Activated T-helper 1 cell treated with anti-CD3 and anti-CD28 coated beads, Interleukin-12 subunit alpha, Interleukin-12 subunit beta, Interleukin-2, Interleukin-4 antibody, amounts not matched to agents 30 ng/mL and 10 ng/mL and 1 ng/mL, durations not matched to agents 14 hours and 24 hours and 36 hours (primary cell): ENCODE results near the gene MFN2. TPM values are rescaled to one million over a fixed set of nuclear protein-coding genes. Genes with fewer than 3 reads are reported as not detected.
"Not testable (repeated sequence)": the region's sequence is repeated elsewhere in the genome, so short reads cannot be mapped to it uniquely, and the experiment has no call there.

Experiments used
- DNase-seq: peaks from one replicate; pipeline ENCODE4 v3.0.0; 2021; ENCODE audit warnings: low spot score
- H3K27ac Mint-ChIP-seq: one replicate; pipeline ENCODE4 v1.8.0; 2021; ENCODE audit warnings: mild to moderate bottlenecking, mixed read lengths
- H3K27me3 Mint-ChIP-seq: one replicate; pipeline ENCODE4 v1.8.0; 2022; ENCODE audit warnings: mild to moderate bottlenecking, moderate library complexity, mixed read lengths; ENCODE audit not compliant: insufficient read depth
- H3K36me3 Mint-ChIP-seq: one replicate; pipeline ENCODE4 v1.8.0; 2021; ENCODE audit warnings: low read depth, mixed read lengths
- H3K4me1 Mint-ChIP-seq: one replicate; pipeline ENCODE4 v1.8.0; 2021; ENCODE audit warnings: low read depth, mixed read lengths
- H3K4me3 Mint-ChIP-seq: one replicate; pipeline ENCODE4 v1.8.0; 2021; ENCODE audit warnings: mild to moderate bottlenecking, moderate library complexity, mixed read lengths
- H3K9me3 Mint-ChIP-seq: one replicate; pipeline ENCODE4 v1.8.0; 2021; ENCODE audit warnings: mixed read lengths
- intact Hi-C: fragments of 100-400 bp; cut with micrococcal nuclease; formaldehyde crosslinking; loops from one replicate; pipeline ENCODE4 v1.15.1; 2024
- total RNA-seq: library from RNA; stranded (reverse); gene quantifications from 2 replicates; pipeline ENCODE4 v1.2.3, GENCODE V29; 2022

The MFN2 gene
- total RNA-seq, 1 donor from 2014 or later: 88.1 TPM

DNA sequence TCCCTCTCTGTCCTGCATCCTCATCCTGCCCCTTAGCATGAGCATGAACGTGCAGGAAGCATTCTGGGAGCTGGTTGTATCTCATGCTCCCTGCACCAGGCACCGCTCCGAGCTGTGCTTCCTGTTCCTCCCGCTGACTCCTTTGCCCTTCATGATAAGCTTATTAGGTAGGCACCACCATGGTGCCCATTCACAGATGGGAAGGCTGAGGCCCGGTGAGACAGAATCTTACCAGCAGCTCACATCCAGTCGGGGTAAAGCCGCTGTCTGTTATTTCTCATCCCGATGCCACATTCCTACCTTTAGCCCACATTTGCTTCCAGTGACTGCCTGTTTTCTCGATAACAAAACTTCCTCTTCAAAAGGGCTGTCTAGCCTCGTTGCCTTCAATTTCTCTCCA is 46.3 kb downstream of the MFN2 start:
- no peak for DNase-seq
- Mint-ChIP-seq H3K36me3 (peaks cover 45% of the 10 kb centered on the region), H3K4me3 (no peak overlapping the region), H3K27me3 (no peaks in the 10 kb centered on the region), H3K27ac (no peak overlapping the region), H3K9me3 (no peaks in the 10 kb centered on the region), H3K4me1 (peaks cover 17% of the 10 kb centered on the region)
- intact Hi-C loops: no loop called here

DNA sequence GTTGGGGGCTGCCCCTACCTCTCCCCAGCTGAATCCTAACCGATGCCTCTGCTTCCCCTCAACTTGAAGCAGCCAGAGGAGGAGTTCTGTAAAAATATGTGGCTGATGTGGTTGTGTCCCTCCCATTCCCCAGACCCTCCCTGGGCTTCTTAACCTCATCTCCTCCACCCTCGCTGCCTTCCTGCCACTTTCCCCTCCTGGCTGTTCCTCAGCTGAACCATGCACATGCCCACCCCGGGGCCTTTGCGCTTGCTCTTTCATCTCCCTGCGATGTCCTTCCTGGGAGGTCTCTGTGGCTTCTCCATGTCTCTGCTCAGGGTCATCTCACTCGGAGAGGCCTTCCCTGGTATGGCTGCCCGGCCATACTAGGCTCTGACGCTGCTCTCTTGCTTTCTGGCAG is 48.0 kb downstream of the MFN2 start:
- H3K27me3 Mint-ChIP-seq: no peaks in the 10 kb centered on the region
- no peaks in the 10 kb centered on the region for H3K9me3 Mint-ChIP-seq
- peaks cover 17% of the 10 kb centered on the region for H3K4me1 Mint-ChIP-seq
- peaks cover 48% of the 10 kb centered on the region for H3K36me3 Mint-ChIP-seq
- no peak for DNase-seq
- H3K4me3 Mint-ChIP-seq: no peak overlapping the region
- intact Hi-C loops: no loop called here
- H3K27ac Mint-ChIP-seq: no peak overlapping the region

DNA sequence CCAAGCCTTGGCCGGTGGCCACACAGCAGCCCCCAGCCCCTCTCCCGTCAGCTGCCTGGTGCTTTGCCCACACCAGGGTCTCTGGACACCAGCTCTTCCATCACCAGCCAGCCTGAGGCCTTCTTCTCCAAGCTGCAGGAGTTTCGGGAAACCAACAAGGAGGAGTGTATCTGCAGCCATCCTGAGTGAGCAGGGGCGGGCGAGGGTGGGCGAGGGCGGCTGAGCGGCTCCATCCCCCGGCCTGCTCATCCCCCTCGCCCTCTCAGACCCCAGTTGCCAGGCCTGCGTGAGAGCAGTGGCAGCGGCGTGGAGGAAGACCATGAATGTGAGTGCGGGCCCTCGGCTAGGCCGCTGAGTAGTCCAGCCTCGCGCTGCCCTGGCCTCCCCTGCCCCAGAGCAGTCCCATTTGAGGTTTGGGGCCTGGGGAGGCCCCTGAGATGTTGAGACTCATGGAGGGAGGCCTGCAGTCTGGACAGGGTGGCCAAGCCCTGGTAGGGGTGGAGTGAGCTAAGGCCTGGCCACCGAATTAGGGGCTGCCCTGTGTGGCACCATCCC is 48.8 kb downstream of the MFN2 start:
- Mint-ChIP-seq H3K4me1 (peaks cover 17% of the 10 kb centered on the region), H3K27me3 (no peaks in the 10 kb centered on the region), H3K36me3 (peaks cover 47% of the 10 kb centered on the region), H3K9me3 (no peaks in the 10 kb centered on the region), H3K4me3 (no peak overlapping the region), H3K27ac (no peak overlapping the region)
- no peak for DNase-seq
- intact Hi-C loops: no loop called here

DNA sequence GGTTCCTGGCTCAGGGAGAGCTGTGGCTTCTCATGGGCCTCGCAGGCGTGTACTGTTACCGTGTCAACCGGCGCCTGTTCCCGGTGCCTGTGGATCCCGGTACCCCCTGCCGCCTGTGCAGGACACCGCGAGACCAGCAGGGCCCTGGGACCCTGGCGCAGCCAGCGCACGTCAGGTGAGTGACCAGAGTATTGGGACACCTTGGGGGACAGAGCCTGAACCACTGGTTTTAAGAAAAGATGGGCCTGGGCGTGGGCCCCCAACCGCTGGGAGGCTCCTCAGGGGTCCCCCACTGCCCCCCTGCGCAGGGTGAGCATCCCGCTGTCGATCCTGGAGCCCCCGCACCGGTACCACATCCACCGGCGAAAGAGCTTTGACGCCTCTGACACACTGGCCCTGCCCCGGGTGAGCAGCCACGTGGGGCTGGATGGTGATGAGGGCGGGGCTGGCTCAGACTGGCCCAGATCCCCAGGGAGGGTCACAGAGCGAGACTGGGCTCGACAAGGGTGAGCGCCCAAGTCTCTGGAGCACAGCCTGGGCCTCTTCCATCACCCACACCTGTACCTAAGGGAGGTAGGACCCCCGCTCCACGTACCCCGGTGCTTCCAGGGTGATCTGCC is 49.6 kb downstream of the MFN2 start:
- peaks cover 41% of the 10 kb centered on the region for H3K36me3 Mint-ChIP-seq

DNA sequence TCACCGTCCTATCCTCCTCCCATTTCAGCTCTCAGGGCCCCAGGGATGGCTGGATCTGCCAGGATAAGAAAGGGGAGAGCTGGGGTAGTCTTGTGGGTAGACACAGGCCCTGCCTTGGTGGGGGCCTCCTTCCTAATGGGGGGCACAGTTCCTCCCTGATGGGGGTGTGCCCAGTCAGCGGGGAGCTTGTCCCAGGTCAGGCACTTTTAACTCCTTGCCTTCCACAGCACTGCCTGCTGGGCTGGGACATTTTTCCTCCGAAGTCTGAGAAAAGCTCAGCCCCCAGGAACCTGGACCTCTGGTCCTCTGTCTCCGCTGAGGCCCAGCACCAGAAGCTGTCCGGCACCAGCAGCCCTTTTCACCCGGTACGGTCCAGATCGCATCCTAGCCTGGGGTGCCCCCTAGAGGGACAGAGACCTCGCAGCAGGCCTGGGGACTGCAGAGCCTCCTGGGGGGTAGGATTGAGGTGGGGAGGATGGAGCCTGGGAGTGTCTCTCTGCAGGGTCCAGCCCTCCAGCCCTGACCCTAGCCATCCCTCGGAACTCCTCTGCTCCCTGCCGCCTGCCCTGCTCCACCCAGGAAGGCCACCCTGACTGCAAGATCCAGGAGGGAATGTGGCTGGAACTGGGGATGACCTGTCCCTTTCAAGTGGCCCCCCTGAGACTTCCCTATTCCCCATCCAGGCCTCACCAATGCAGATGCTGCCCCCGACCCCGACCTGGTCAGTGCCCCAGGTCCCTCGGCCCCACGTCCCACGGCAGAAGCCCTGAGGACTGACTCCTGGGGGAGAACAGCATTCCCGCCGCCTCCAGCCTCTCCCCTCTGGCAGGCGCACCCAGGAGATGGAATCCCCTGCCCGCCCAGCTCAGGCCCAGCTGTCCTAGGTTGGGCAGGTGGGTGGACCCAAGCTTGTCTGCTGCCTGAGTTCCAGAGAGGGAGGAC is 51.1 kb downstream of the MFN2 start:
- no peaks in the 10 kb centered on the region for H3K9me3 Mint-ChIP-seq
- no peak for DNase-seq
- intact Hi-C loops: no loop called here
- no peak overlapping the region for H3K4me3 Mint-ChIP-seq
- no peak overlapping the region for H3K27ac Mint-ChIP-seq
- no peaks in the 10 kb centered on the region for H3K27me3 Mint-ChIP-seq
- peaks cover 39% of the 10 kb centered on the region for H3K36me3 Mint-ChIP-seq
- peaks cover 11% of the 10 kb centered on the region for H3K4me1 Mint-ChIP-seq

More for the DNA sequence above, 49.6 kb downstream of the MFN2 start:
- no peak overlapping the region for H3K27ac Mint-ChIP-seq
- intact Hi-C loops: no loop called here
- DNase-seq: no peak
- peaks cover 13% of the 10 kb centered on the region for H3K4me1 Mint-ChIP-seq
- H3K27me3 Mint-ChIP-seq: no peaks in the 10 kb centered on the region
- H3K9me3 Mint-ChIP-seq: no peaks in the 10 kb centered on the region
- H3K4me3 Mint-ChIP-seq: no peak overlapping the region

DNA sequence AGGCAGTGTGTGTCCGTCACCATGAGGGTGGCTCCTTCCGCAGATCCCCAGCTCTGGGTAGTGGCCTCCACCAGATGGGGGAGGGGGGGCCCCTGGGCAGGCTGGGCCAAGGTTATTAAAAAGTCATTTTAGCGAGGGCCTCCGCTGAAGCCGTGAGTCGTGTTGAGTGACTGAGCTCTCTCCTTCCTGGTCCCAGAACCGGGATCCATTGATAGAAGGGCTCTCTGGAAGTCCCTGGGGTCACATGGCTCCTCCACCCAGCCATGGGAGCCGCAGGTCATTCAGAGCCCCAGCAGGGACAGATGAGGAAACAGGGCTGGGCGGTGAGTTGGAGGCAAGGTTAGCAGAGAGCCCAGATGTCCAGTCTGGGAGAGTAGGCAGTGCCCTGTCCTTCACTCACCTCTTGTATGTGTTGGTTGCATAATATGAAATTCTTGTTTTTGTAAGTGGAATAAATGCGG is 51.9 kb downstream of the MFN2 start:
- Mint-ChIP-seq H3K4me1 (peaks cover 6% of the 10 kb centered on the region), H3K9me3 (no peaks in the 10 kb centered on the region), H3K36me3 (peaks cover 33% of the 10 kb centered on the region), H3K4me3 (no peak overlapping the region), H3K27me3 (no peaks in the 10 kb centered on the region), H3K27ac (no peak overlapping the region)
- intact Hi-C loops: no loop called here
- DNase-seq: no peak

DNA sequence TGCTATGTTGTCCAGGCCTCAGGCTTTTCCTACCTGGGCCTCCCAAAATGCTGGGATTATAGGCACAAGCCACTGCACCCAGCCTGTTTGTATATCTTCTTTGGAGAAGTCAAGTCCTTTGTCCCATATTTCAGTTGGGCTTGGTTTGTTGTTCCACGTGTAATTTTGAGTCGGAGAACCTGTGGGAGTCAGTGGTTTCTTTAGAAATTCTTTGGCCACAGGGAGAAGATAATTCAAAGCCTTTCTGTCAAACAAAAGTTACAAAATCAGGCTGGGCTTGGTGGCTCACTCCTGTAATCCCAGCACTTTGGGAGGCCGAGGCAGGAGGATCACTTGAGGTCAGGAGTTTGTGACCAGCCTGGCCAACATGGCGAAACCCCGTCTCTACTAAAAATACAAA is 53.2 kb downstream of the MFN2 start:
- H3K36me3 Mint-ChIP-seq: peaks cover 25% of the 10 kb centered on the region
- H3K4me3 Mint-ChIP-seq, H3K27me3 Mint-ChIP-seq, H3K9me3 Mint-ChIP-seq, intact Hi-C loops, H3K27ac Mint-ChIP-seq, DNase-seq: not testable (repeated sequence)
- H3K4me1 Mint-ChIP-seq: peaks cover 14% of the 10 kb centered on the region

DNA sequence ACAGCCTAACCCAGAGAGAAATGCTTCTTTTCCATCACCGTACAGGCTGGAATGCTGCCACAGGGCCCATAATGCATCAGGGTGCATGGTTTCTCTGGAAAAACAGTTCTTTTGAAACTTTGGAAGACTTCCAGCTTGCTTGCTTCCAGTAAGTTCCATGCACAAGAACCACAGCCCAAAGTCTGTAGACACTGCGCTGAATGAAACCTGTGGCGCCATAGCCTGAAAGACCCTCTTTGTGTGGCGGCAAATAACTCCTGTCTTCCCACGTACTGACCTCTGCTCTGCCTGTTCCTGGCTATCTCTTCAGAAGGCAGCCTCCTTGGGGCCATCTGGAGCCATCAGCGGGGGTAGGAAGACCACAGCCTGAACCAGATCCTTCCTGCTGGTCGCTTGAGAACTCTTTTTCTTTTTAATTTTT is 54.1 kb downstream of the MFN2 start:
- no peak overlapping the region for H3K4me3 Mint-ChIP-seq
- intact Hi-C loops: no loop called here
- H3K27ac Mint-ChIP-seq: no peak overlapping the region
- DNase-seq: no peak
- H3K36me3 Mint-ChIP-seq: peaks cover 23% of the 10 kb centered on the region
- no peaks in the 10 kb centered on the region for H3K9me3 Mint-ChIP-seq
- H3K4me1 Mint-ChIP-seq: peaks cover 23% of the 10 kb centered on the region
- H3K27me3 Mint-ChIP-seq: no peaks in the 10 kb centered on the region

DNA sequence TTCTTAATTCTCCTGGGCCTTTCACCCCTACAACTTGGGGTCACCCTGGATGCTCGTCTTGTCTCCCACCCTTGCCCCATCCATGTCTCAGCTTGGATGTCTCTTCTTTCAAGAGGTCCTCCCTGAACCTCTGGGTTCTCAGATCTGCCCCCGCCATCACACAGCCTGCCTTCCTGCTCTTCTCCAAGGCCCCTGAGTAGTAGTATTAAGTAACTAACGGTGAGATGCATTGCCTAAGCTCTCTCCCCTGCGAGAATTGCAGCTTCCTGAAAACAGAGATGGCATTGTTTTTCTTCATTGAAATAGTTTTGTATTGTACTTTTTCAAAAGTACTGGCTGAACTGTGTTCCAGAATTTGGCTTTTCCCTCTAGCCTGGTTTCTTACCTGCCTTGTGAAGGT is 55.1 kb downstream of the MFN2 start:
- H3K4me1 Mint-ChIP-seq: peaks cover 28% of the 10 kb centered on the region
- no peak overlapping the region for H3K4me3 Mint-ChIP-seq
- no peaks in the 10 kb centered on the region for H3K27me3 Mint-ChIP-seq
- intact Hi-C loops: no loop called here
- H3K36me3 Mint-ChIP-seq: peaks cover 23% of the 10 kb centered on the region
- no peaks in the 10 kb centered on the region for H3K9me3 Mint-ChIP-seq
- no peak overlapping the region for H3K27ac Mint-ChIP-seq
- DNase-seq: no peak

DNA sequence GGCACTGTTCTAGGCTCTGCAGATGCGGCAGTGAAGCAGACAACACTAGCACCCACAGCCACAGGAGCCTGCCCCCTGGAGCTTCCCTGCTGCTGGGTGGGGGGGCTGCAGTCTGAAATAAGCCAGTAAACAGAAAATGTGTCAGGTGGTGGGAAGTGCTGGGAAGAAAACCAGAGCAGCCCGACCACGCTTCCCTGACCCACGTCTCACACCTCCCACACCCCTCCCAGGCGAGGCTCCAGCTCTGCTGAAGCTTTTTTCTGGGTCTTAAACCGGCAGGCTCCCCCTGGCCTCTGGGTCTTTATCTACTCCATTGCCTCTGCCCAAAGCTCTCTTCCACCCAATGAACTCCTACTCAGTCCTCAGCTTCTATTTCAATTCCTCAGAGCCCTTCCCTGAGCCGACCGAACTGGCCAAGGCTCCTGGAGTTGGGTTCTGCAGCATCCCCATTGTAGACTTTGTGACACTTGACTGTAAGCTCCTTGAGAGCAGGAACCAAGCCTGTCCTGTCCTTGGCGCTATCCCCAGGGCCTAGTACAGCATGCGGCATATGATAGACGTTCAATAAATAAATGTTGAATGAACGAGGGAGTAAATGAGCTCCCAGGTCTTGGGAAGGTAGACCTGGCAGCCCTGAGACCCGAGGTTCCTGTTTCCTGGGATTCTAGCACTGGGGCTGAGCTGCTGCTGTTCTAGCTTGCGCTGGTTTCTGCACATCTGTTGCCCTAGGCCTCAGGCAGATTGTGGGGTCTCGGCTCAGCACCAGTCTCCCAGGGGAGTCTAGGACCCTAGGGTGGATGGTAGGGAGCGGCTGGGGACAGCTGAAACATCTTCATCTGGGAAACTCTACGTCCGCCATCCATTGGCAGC is 57.5 kb downstream of the MFN2 start:
- intact Hi-C loops: loop anchor here (1.0 kb wide), 1 partner anchor 10 kb away; no protein-coding TSS in a partner anchor
- H3K27ac Mint-ChIP-seq: no peak overlapping the region

DNA sequence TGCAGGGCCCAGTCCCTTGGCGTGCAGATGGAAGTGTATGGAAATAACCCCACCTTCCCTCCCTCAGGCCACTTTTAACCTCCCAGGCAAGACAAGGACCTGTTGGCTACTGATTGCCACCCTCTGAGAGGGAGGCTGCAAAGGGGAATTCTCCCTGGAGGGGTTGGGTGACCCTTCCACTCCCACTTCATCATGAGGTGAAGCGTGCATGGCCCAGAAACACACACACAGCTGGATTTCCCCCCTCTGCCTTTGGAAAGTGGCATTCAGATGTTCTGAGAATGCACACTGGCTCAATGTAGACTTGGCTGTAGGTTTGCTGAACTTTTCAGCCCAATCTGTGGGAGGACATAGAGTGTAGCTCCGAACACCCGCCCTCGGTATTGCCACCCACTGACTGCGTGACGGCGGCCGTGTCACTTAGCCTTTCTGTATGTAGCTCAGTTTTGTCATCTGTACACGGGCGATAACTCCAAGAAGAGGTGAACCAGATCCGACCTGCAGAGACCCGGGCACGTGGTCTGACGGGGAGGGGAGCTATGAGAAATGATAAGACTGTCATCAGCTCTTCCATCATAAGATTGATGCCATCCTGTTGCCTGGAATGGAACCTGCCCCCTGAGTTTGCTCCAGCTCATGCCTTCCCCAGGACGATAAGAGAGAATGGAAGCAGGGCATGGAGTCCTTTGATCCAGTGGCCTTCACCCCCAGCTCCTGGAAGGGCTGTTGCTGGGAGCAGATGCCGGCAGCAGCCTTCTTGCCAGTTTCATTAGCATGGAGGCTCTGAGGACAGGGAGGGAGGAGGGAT is 58.3 kb downstream of the MFN2 start:
- Mint-ChIP-seq H3K27ac (no peak overlapping the region), H3K27me3 (no peaks in the 10 kb centered on the region), H3K4me1 (peaks cover 37% of the 10 kb centered on the region), H3K36me3 (peaks cover 6% of the 10 kb centered on the region), H3K9me3 (no peaks in the 10 kb centered on the region), H3K4me3 (no peak overlapping the region)
- DNase-seq: no peak
- intact Hi-C loops: loop anchor here (1.0 kb wide), 1 partner anchor 9 kb away; no protein-coding TSS in a partner anchor

More for the DNA sequence above, 57.5 kb downstream of the MFN2 start:
- no peak overlapping the region for H3K4me3 Mint-ChIP-seq
- DNase-seq: no peak
- peaks cover 37% of the 10 kb centered on the region for H3K4me1 Mint-ChIP-seq
- H3K9me3 Mint-ChIP-seq: no peaks in the 10 kb centered on the region
- H3K36me3 Mint-ChIP-seq: peaks cover 7% of the 10 kb centered on the region
- no peaks in the 10 kb centered on the region for H3K27me3 Mint-ChIP-seq

DNA sequence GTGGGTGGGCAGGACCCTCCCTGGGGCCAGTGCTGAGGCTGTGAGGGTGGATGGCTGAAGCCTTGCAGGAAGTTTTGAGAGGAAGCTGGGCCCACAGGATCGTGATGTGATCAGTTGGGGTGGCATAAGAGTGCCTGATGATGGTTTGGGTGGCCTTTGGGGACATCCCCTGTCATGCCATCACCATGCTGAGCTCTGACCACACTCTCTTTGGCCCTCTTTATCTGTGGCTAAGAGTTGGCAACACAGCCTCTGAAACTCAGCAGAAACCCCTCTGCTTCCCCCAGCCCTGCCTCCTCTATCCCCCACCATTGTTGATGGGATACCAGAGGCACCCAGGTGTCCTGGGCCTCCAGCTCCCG is 58.9 kb downstream of the MFN2 start:
- Mint-ChIP-seq H3K27ac (no peak overlapping the region), H3K4me1 (peaks cover 39% of the 10 kb centered on the region), H3K36me3 (peaks cover 6% of the 10 kb centered on the region), H3K9me3 (no peaks in the 10 kb centered on the region), H3K27me3 (no peaks in the 10 kb centered on the region), H3K4me3 (no peak overlapping the region)
- DNase-seq: no peak
- intact Hi-C loops: no loop called here
